HepG2 (cell line): Measurements from ENCODE around the gene ITGAE. TPM values are rescaled to one million over a fixed set of nuclear protein-coding genes. Genes with fewer than 3 reads are reported as not detected.

Experiments used
- CREB1 ChIP-seq, 2 experiments: fragments of 450-650 bp in 1 of 2; IDR thresholded peaks; 2 replicates each; pipeline ENCODE4 v1.6.1; 2016 to 2017; ENCODE audit warnings: control low read depth in 1 of 2, mild to moderate bottlenecking in 1 of 2, missing compliant biosample characterization in 1 of 2, missing genetic modification characterization in 1 of 2
- GTF2F1 ChIP-seq: fragments of 150-350 bp; IDR thresholded peaks from 2 replicates; pipeline ENCODE4 v1.6.1; 2014; ENCODE audit warnings: low read length
- HNRNPL ChIP-seq: fragments of 200-400 bp; formaldehyde crosslinking; IDR thresholded peaks from 2 replicates; pipeline ENCODE4 v1.6.1; 2017; ENCODE audit warnings: mild to moderate bottlenecking, low read depth, low read length
- MTERF4 ChIP-seq: sonication (generic); formaldehyde crosslinking; IDR thresholded peaks from 2 replicates; pipeline ENCODE4 v1.8.0; 2023; ENCODE audit warnings: mild to moderate bottlenecking, missing genetic modification reagents
- NFATC3 ChIP-seq: sonication (generic); formaldehyde crosslinking; IDR thresholded peaks from 2 replicates; pipeline ENCODE4 v1.5.1; 2020; ENCODE audit warnings: mild to moderate bottlenecking, missing genetic modification reagents
- NFKB2 ChIP-seq: sonication (generic); formaldehyde crosslinking; IDR thresholded peaks from 2 replicates; pipeline ENCODE4 v1.4.0; 2020; ENCODE audit warnings: missing genetic modification reagents, borderline replicate concordance
- PAXIP1 ChIP-seq: sonication (generic); formaldehyde crosslinking; conservative IDR thresholded peaks from 2 replicates; pipeline ENCODE4 v1.4.0; 2020; ENCODE audit warnings: mild to moderate bottlenecking, missing genetic modification reagents, moderate library complexity
- SKIL ChIP-seq: sonication (generic); formaldehyde crosslinking; IDR thresholded peaks from 2 replicates; pipeline ENCODE4 v1.8.0; 2022; ENCODE audit warnings: missing genetic modification reagents, mild to moderate bottlenecking, moderate library complexity, borderline replicate concordance
- SNAI1 ChIP-seq: sonication (generic); formaldehyde crosslinking; IDR thresholded peaks from 2 replicates; pipeline ENCODE4 v1.5.0; 2020; ENCODE audit warnings: mild to moderate bottlenecking, missing genetic modification reagents, borderline replicate concordance
- ZBTB3 ChIP-seq: sonication (generic); formaldehyde crosslinking; IDR thresholded peaks from 2 replicates; pipeline ENCODE4 v1.4.0; 2020; ENCODE audit warnings: low read depth, mild to moderate bottlenecking, moderate library complexity, missing genetic modification reagents, borderline replicate concordance
- ZFP90 ChIP-seq: sonication (generic); formaldehyde crosslinking; IDR thresholded peaks from 2 replicates; pipeline ENCODE4 v1.8.0; 2022; ENCODE audit warnings: missing genetic modification reagents, mild to moderate bottlenecking, inconsistent platforms, borderline replicate concordance
- ZMYM4 ChIP-seq: sonication (generic); formaldehyde crosslinking; IDR thresholded peaks from 2 replicates; pipeline ENCODE4 v1.8.1; 2023; ENCODE audit warnings: mild to moderate bottlenecking, missing genetic modification reagents
- ZNF17 ChIP-seq: sonication (generic); formaldehyde crosslinking; IDR thresholded peaks from 2 replicates; pipeline ENCODE4 v1.5.0; 2020; ENCODE audit warnings: mild to moderate bottlenecking, missing genetic modification reagents
- ZNF232 ChIP-seq: sonication (generic); formaldehyde crosslinking; IDR thresholded peaks from 2 replicates; pipeline ENCODE4 v1.4.0; 2020; ENCODE audit warnings: missing genetic modification reagents, borderline replicate concordance
- ZNF484 ChIP-seq: sonication (generic); formaldehyde crosslinking; IDR thresholded peaks from 2 replicates; pipeline ENCODE4 v1.5.1; 2020; ENCODE audit warnings: mild to moderate bottlenecking, low read depth, missing genetic modification reagents, borderline replicate concordance
- ZNF782 ChIP-seq: sonication (generic); formaldehyde crosslinking; IDR thresholded peaks from 2 replicates; pipeline ENCODE4 v1.4.0; 2020; ENCODE audit warnings: missing genetic modification reagents, mild to moderate bottlenecking, borderline replicate concordance
- polyA plus RNA-seq, 8 experiments: library from polyadenylated mRNA; depleted of rRNA in 3 of 8; stranded (reverse) in 7 of 8; unstranded in 1 of 8; fragments of >200 nt; fragmentation: Illumina TruSeq in 4 of 8; extraction: Trizol in 4 of 8; gene quantifications; 2 replicates each; pipeline versions ENCODE4 v1.2.1 to v1.2.3, GENCODE V29; 2011 to 2016; ENCODE audit warnings: low read depth in 4 of 8, missing spikeins in 1 of 8, mixed read lengths in 1 of 8; ENCODE audit not compliant: insufficient read depth in 1 of 8
- total RNA-seq, 5 experiments: library from RNA; depleted of rRNA; stranded (reverse); fragments of >200 nt; fragmentation: Illumina TruSeq; extraction: Trizol; gene quantifications; 2 replicates each; pipeline ENCODE4 v1.2.3, GENCODE V29; 2016; ENCODE audit warnings: low read depth in 1 of 5
- TF ChIP-seq, protein P1 (sequence below): sonication (generic); formaldehyde crosslinking; IDR thresholded peaks from 2 replicates; pipeline ENCODE4 v1.5.1; 2020; ENCODE audit warnings: missing genetic modification reagents, mild to moderate bottlenecking, borderline replicate concordance
- TF ChIP-seq, protein P2 (sequence below): sonication (generic); formaldehyde crosslinking; IDR thresholded peaks from 2 replicates; pipeline ENCODE4 v1.5.0; 2020; ENCODE audit warnings: missing genetic modification reagents, mild to moderate bottlenecking, borderline replicate concordance

The ITGAE gene
- total and polyA plus RNA-seq, 2 of the 13 experiments (the other 11 are each of a cell fraction or from before 2014, with no cell fraction given) = 42.3 to 49.0 TPM

GRCh38 chr17:3845621-3846436, 44.8 kb upstream of the ITGAE start, which contains the start of gene NCBP3 (continued):
- TF ChIP-seq, protein P1, sequence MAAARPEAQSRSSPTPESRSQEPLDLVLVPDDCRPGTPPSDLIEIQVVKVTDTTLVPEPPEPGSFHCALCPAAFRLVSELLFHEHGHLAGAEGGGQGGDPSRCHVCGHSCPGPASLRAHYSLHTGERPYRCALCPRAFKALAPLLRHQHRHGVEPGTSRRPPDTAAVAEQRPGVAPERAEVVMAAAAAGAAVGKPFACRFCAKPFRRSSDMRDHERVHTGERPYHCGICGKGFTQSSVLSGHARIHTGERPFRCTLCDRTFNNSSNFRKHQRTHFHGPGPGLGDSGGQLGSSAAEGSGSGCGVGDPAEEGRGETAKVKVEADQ (CRISPR knock-in tag) = no peak; the same call in 1 of the 2 replicates
- TF ChIP-seq MTERF4 (peak; percentile 75), ZNF484 (CRISPR knock-in tag) (no peak), ZNF782 (CRISPR knock-in tag) (peak; percentile 68; the same call in 1 of the 2 replicates), CREB1 (IDR thresholded peaks at IDR 0.05) (no peak), CREB1 (CRISPR knock-in tag; IDR thresholded peaks at IDR 0.05) (no peak), ZBTB3 (CRISPR knock-in tag) (peak; percentile 92), ZMYM4 (CRISPR knock-in tag) (peak; percentile 98), PAXIP1 (CRISPR knock-in tag) (peak; percentile 76), GTF2F1 (no peak), ZNF17 (CRISPR knock-in tag) (no peak), NFKB2 (CRISPR knock-in tag) (peak; percentile 46; the same call in 1 of the 2 replicates), HNRNPL (no peak), ZNF232 (CRISPR knock-in tag) (0 out of 2 replicates have a peak, but pooled peaks have one; percentile 70), SKIL (peak; percentile 43; the same call in 1 of the 2 replicates), SNAI1 (CRISPR knock-in tag) (0 out of 2 replicates have a peak, but pooled peaks have one; percentile 37), NFATC3 (CRISPR knock-in tag) (peak; percentile 85; the same call in 1 of the 2 replicates), ZFP90 (CRISPR knock-in tag) (no peak; the same call in 1 of the 2 replicates)
- TF ChIP-seq, protein P2, sequence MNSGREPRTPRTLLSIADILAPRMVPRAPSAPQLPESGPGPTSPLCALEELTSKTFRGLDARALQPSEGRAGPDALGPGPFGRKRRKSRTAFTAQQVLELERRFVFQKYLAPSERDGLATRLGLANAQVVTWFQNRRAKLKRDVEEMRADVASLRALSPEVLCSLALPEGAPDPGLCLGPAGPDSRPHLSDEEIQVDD = no peak
